HEK293 (cell line): Measurements from ENCODE around the gene CKMT1A.
"Not testable (repeated sequence)": the region's sequence is repeated elsewhere in the genome, so short reads cannot be mapped to it uniquely, and the experiment has no call there.

ENCODE experiments used
- CTCF ChIA-PET: fragments of 350-600 bp; formaldehyde crosslinking; extraction: SDS; loops from one replicate; lab custom pipeline; 2021; ENCODE audit warnings: antibody characterized with exemption; lab: Yijun Ruan, JAX
- POLR2A ChIA-PET: fragments of 300-600 bp; formaldehyde crosslinking; extraction: SDS; loops from one replicate; lab custom pipeline; 2020; ENCODE audit warnings: antibody characterized with exemption, inconsistent platforms; lab: Yijun Ruan, JAX
- H3K27ac ChIP-seq: fragments of 200-500 bp; sonication (Bioruptor generic); 2 replicates; pipeline ENCODE4 v1.5.1; 2014; ENCODE audit warnings: low read depth, low read length, control low read depth, inconsistent platforms; ENCODE audit errors: extremely low read depth
- H3K36me3 ChIP-seq, 2 experiments: fragments of 200-500 bp in 1 of 2; sonication (Bioruptor generic) in 1 of 2; 1 replicate in 1 of 2; 2 replicates in 1 of 2; pipeline ENCODE4 v1.5.1; 2014 to 2017; ENCODE audit warnings: inconsistent platforms in 2 of 2, low read length in 2 of 2; ENCODE audit not compliant: control insufficient read depth in 2 of 2, insufficient read depth in 1 of 2
- H3K4me1 ChIP-seq: fragments of 200-500 bp; sonication (Bioruptor generic); 2 replicates; pipeline ENCODE4 v1.5.1; 2014; ENCODE audit warnings: mild to moderate bottlenecking, low read length, inconsistent platforms; ENCODE audit not compliant: control insufficient read depth, insufficient read depth
- H3K4me3 ChIP-seq: 2 replicates; pipeline ENCODE4 v1.5.1; 2011; ENCODE audit warnings: low read depth, mild to moderate bottlenecking, control low read depth, low read length, moderate library complexity
- H3K9me3 ChIP-seq: fragments of 200-500 bp; sonication (Bioruptor generic); 2 replicates; pipeline ENCODE4 v1.5.1; 2014; ENCODE audit warnings: low read depth, low read length, inconsistent platforms; ENCODE audit not compliant: control insufficient read depth, insufficient read depth
- GFI1B ChIP-seq: fragments of 450-650 bp; formaldehyde crosslinking; IDR thresholded peaks from 2 replicates; pipeline ENCODE4 v1.5.1; 2016; ENCODE audit warnings: missing biosample characterization, missing genetic modification characterization
- KLF8 ChIP-seq: fragments of 450-650 bp; formaldehyde crosslinking; IDR thresholded peaks from 2 replicates; pipeline ENCODE4 v1.5.1; 2016; ENCODE audit warnings: missing biosample characterization, missing genetic modification characterization
- PRDM1 ChIP-seq: fragments of 450-650 bp; formaldehyde crosslinking; IDR thresholded peaks from 2 replicates; pipeline ENCODE4; 2016; ENCODE audit warnings: missing biosample characterization, missing genetic modification characterization
- SP3 ChIP-seq: fragments of 450-650 bp; formaldehyde crosslinking; IDR thresholded peaks from 2 replicates; pipeline ENCODE4 v1.5.1; 2016; ENCODE audit warnings: missing biosample characterization, missing genetic modification characterization
- ZBTB7A ChIP-seq: fragments of 450-650 bp; formaldehyde crosslinking; IDR thresholded peaks from 2 replicates; pipeline ENCODE4 v1.5.1; 2016; ENCODE audit warnings: low read depth, missing biosample characterization, missing genetic modification characterization
- ZFP3 ChIP-seq: fragments of 450-650 bp; formaldehyde crosslinking; IDR thresholded peaks from 2 replicates; pipeline ENCODE4 v1.5.1; 2016; ENCODE audit warnings: low read depth, missing biosample characterization, missing genetic modification characterization
- ZNF214 ChIP-seq: fragments of 450-650 bp; formaldehyde crosslinking; IDR thresholded peaks from 2 replicates; pipeline ENCODE4 v1.5.1; 2017; ENCODE audit warnings: missing biosample characterization, mild to moderate bottlenecking, missing genetic modification characterization, borderline replicate concordance
- ZNF223 ChIP-seq: fragments of 450-650 bp; formaldehyde crosslinking; IDR thresholded peaks from 2 replicates; pipeline ENCODE4 v1.5.1; 2016; ENCODE audit warnings: missing biosample characterization, missing genetic modification characterization
- ZNF341 ChIP-seq: fragments of 450-650 bp; formaldehyde crosslinking; IDR thresholded peaks from 2 replicates; pipeline ENCODE4; 2016; ENCODE audit warnings: low read depth, missing biosample characterization, missing genetic modification characterization
- ZNF354C ChIP-seq: fragments of 450-650 bp; formaldehyde crosslinking; IDR thresholded peaks from 2 replicates; pipeline ENCODE4 v1.5.1; 2016; ENCODE audit warnings: missing biosample characterization, missing genetic modification characterization, low read depth, borderline replicate concordance
- ZNF366 ChIP-seq: fragments of 450-650 bp; formaldehyde crosslinking; conservative IDR thresholded peaks from 2 replicates; pipeline ENCODE4 v1.5.1; 2016; ENCODE audit warnings: missing biosample characterization, missing genetic modification characterization
- ZNF423 ChIP-seq: fragments of 450-650 bp; formaldehyde crosslinking; IDR thresholded peaks from 2 replicates; pipeline ENCODE4 v1.5.1; 2016; ENCODE audit warnings: missing biosample characterization, missing genetic modification characterization
- ZNF610 ChIP-seq: fragments of 450-650 bp; formaldehyde crosslinking; IDR thresholded peaks from 2 replicates; pipeline ENCODE4 v1.5.1; 2016; ENCODE audit warnings: missing biosample characterization, missing genetic modification characterization, borderline replicate concordance
- ZNF626 ChIP-seq: fragments of 450-650 bp; sonication (Bioruptor Pico); formaldehyde crosslinking; IDR thresholded peaks from 2 replicates; pipeline ENCODE4 v1.5.1; 2018; ENCODE audit warnings: missing biosample characterization, missing genetic modification characterization, inconsistent platforms
- ZNF785 ChIP-seq: fragments of 450-650 bp; formaldehyde crosslinking; IDR thresholded peaks from 2 replicates; pipeline ENCODE4 v1.5.1; 2016; ENCODE audit warnings: missing biosample characterization, missing genetic modification characterization
- ZNF792 ChIP-seq: fragments of 450-650 bp; formaldehyde crosslinking; IDR thresholded peaks from 2 replicates; pipeline ENCODE4 v1.5.1; 2016; ENCODE audit warnings: missing biosample characterization, missing genetic modification characterization
- ZSCAN30 ChIP-seq: fragments of 450-650 bp; IDR thresholded peaks from 2 replicates; pipeline ENCODE4 v1.5.1; 2018; ENCODE audit warnings: missing biosample characterization, mild to moderate bottlenecking, missing genetic modification characterization, moderate library complexity
- TF ChIP-seq, protein P1 (sequence below): fragments of 450-650 bp; formaldehyde crosslinking; IDR thresholded peaks from 2 replicates; pipeline ENCODE4 v1.5.1; 2016; ENCODE audit warnings: missing biosample characterization, missing genetic modification characterization
- TF ChIP-seq, protein P2 (sequence below): fragments of 450-650 bp; formaldehyde crosslinking; IDR thresholded peaks from 2 replicates; pipeline ENCODE4 v1.5.1; 2016; ENCODE audit warnings: missing biosample characterization, missing genetic modification characterization
- TF ChIP-seq, protein P3 (sequence below): fragments of 450-650 bp; formaldehyde crosslinking; IDR thresholded peaks from 2 replicates; pipeline ENCODE4 v1.5.1; 2016; ENCODE audit warnings: missing biosample characterization, missing genetic modification characterization

The CKMT1A gene

DNA sequence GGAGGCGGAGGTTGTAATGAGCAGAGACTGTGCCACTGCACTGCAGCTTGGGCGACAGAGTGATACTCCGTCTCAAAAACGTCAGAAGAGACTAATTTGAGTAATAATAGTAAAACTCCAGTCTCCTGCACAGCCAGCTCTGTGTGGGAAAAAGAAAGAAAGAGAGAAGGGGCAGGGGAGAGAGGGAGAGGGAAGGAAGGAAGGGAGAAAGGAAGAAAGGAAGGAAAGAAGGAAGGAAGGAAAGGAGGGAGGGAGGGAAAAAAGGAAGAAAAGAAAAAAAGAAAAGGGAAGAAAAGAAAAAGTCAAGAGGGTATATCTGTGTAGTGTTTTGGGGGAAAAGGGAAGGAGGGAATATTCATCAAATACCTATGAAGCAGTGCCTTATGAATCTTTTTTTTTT lies 29.5 kb downstream of the CKMT1A start:
- TF ChIP-seq ZNF366 (tag by site-specific recombination) (peak; percentile 71), ZNF354C (tag by site-specific recombination) (no peak), ZNF785 (no peak), ZSCAN30 (tag by site-specific recombination) (no peak), ZNF626 (tag by site-specific recombination) (no peak), GFI1B (no peak), PRDM1 (tag by site-specific recombination) (peak; percentile 44; the same call in 1 of the 2 replicates), ZNF610 (no peak)
- TF ChIP-seq, protein P1, sequence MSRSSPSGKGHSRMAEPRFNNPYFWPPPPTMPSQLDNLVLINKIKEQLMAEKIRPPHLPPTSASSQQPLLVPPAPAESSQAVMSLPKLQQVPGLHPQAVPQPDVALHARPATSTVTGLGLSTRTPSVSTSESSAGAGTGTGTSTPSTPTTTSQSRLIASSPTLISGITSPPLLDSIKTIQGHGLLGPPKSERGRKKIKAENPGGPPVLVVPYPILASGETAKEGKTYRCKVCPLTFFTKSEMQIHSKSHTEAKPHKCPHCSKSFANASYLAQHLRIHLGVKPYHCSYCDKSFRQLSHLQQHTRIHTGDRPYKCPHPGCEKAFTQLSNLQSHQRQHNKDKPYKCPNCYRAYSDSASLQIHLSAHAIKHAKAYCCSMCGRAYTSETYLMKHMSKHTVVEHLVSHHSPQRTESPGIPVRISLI (tag by site-specific recombination), result no peak
- TF ChIP-seq, protein P2, sequence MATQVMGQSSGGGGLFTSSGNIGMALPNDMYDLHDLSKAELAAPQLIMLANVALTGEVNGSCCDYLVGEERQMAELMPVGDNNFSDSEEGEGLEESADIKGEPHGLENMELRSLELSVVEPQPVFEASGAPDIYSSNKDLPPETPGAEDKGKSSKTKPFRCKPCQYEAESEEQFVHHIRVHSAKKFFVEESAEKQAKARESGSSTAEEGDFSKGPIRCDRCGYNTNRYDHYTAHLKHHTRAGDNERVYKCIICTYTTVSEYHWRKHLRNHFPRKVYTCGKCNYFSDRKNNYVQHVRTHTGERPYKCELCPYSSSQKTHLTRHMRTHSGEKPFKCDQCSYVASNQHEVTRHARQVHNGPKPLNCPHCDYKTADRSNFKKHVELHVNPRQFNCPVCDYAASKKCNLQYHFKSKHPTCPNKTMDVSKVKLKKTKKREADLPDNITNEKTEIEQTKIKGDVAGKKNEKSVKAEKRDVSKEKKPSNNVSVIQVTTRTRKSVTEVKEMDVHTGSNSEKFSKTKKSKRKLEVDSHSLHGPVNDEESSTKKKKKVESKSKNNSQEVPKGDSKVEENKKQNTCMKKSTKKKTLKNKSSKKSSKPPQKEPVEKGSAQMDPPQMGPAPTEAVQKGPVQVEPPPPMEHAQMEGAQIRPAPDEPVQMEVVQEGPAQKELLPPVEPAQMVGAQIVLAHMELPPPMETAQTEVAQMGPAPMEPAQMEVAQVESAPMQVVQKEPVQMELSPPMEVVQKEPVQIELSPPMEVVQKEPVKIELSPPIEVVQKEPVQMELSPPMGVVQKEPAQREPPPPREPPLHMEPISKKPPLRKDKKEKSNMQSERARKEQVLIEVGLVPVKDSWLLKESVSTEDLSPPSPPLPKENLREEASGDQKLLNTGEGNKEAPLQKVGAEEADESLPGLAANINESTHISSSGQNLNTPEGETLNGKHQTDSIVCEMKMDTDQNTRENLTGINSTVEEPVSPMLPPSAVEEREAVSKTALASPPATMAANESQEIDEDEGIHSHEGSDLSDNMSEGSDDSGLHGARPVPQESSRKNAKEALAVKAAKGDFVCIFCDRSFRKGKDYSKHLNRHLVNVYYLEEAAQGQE (tag by site-specific recombination), result no peak
- TF ChIP-seq, all 188 proteins: peak for 2
- POLR2A ChIA-PET, result no interaction called here

DNA sequence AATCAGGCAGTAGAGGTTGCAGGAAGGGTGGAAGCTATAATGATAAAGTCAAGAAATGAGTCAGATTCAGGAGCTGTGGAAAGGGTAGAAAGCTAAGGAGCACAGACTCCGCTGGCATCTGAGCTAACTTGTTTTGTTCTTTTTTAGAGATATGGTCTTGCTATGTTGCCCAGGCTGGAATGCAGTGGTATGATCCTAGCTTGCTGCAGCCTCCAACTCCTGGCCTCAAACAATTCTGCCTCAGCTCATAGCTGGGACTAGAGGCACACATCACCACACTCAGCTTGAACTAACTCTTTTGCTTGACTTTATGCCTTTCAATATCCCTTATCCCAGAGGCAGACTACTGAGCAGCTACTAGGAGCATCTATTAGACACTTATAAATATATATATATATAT lies 32.6 kb downstream of the CKMT1A start:
- H3K4me1 ChIP-seq, H3K27ac ChIP-seq, H3K36me3 ChIP-seq, POLR2A ChIA-PET, CTCF ChIA-PET, H3K4me3 ChIP-seq, H3K9me3 ChIP-seq: not testable (repeated sequence)

More for the DNA sequence above, 29.5 kb downstream of the CKMT1A start:
- Histone ChIP-seq H3K4me3 (no peak overlapping the region), H3K9me3 (no peaks in the 10 kb centered on the region), H3K4me1 (no peaks in the 10 kb centered on the region), H3K36me3 (no peaks in the 10 kb centered on the region), H3K27ac (no peak overlapping the region)
- CTCF ChIA-PET, result no interaction called here

DNA sequence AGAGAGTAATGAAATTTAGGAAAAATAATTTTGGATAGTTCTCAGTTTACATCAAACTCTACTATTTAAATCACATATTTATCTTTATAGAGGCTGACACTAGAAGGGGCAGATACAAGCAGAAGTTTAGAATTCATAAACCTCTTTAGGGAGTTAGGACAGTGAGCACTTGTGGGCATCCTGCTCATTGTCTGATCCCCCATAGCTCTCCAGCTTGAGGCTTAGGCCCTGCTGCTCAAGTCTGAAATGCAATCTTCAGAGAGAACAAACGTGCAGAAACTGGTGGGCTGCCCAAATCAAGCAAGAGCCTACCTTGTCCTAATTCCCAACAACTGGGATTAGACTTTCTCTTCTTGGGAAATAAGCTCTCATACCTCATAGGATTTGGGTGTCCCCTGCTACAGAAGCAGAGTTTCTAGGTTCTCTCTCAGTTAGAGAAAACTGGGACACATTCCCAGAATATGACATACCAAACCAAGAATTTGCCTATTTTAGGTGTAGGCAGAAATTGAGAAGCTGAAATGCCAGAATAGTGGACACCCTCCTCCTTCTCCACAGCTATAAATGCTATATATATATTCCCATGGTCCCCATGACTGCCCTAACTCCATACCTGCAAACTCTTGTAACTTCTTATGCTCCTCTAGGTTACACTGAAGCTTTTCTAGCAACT lies 34.5 kb downstream of the CKMT1A start:
- H3K4me3 ChIP-seq, H3K36me3 ChIP-seq, H3K27ac ChIP-seq, POLR2A ChIA-PET, H3K4me1 ChIP-seq, H3K9me3 ChIP-seq: not testable (repeated sequence)
- CTCF ChIA-PET, result interaction anchor here (1.0 kb wide), 1 partner anchor 32 kb away, joined by 3 read pairs; no protein-coding TSS in a partner anchor

DNA sequence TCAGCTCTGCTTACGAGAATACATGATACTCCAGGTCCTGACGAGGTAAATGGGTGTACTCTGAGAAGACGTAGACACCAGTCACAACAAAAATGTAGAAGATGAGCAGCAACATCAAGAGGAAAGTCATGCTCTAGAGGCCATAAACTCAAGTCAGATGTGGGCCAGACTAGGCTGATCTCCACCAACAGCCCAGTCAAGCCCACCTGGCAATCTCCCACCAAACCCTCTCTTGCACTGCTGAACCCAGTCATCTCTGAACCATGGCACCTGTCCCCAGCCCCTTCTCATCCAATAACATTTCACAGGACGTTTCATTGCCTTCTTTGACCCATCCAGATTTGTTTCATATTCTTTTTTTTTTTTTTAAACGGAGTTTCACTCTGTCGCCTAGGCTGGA lies 41.8 kb downstream of the CKMT1A start:
- Histone ChIP-seq H3K27ac (no peak overlapping the region), H3K9me3 (no peaks in the 10 kb centered on the region), H3K4me1 (no peaks in the 10 kb centered on the region), H3K36me3 (no peaks in the 10 kb centered on the region), H3K4me3 (no peak overlapping the region)
- TF ChIP-seq ZBTB7A (tag by site-specific recombination) (no peak), ZFP3 (no peak), ZNF341 (no peak), ZNF792 (tag by site-specific recombination) (no peak), ZNF223 (no peak), ZNF423 (no peak), ZNF214 (tag by site-specific recombination) (no peak), KLF8 (tag by site-specific recombination) (no peak), SP3 (tag by site-specific recombination) (no peak)
- TF ChIP-seq, protein P3, sequence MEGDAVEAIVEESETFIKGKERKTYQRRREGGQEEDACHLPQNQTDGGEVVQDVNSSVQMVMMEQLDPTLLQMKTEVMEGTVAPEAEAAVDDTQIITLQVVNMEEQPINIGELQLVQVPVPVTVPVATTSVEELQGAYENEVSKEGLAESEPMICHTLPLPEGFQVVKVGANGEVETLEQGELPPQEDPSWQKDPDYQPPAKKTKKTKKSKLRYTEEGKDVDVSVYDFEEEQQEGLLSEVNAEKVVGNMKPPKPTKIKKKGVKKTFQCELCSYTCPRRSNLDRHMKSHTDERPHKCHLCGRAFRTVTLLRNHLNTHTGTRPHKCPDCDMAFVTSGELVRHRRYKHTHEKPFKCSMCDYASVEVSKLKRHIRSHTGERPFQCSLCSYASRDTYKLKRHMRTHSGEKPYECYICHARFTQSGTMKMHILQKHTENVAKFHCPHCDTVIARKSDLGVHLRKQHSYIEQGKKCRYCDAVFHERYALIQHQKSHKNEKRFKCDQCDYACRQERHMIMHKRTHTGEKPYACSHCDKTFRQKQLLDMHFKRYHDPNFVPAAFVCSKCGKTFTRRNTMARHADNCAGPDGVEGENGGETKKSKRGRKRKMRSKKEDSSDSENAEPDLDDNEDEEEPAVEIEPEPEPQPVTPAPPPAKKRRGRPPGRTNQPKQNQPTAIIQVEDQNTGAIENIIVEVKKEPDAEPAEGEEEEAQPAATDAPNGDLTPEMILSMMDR (tag by site-specific recombination), result no peak
- CTCF ChIA-PET, result no interaction called here
- POLR2A ChIA-PET, result interaction anchor here (0.5 kb wide), 1 partner anchor 370 kb away, joined by 4 read pairs; no protein-coding TSS in a partner anchor
